Adrenal gland (tissue), 5 donors: ENCODE data around the gene PHETA1.

ENCODE experiments used
- CTCF ChIP-seq, 6 experiments: fragments of 450-650 bp in 4 of 6; fragments of 200-600 bp in 2 of 6; sonication (generic) in 1 of 6; IDR thresholded peaks; 1 replicate in 5 of 6; 2 replicates in 1 of 6; pipeline versions ENCODE4 v1.5.1 to v1.8.0; 2016 to 2021; ENCODE audit warnings: antibody characterized with exemption in 6 of 6, mild to moderate bottlenecking in 2 of 6, moderate library complexity in 1 of 6
- POLR2A ChIP-seq, 2 donors: fragments of 450-650 bp; IDR thresholded peaks; one replicate each; pipeline ENCODE4 v1.6.1; 2017; ENCODE audit warnings: antibody characterized with exemption in 2 of 2, mild to moderate bottlenecking in 2 of 2, moderate library complexity in 1 of 2
- donor health status: DM: no; HTN: no; CAD: no.

DNA sequence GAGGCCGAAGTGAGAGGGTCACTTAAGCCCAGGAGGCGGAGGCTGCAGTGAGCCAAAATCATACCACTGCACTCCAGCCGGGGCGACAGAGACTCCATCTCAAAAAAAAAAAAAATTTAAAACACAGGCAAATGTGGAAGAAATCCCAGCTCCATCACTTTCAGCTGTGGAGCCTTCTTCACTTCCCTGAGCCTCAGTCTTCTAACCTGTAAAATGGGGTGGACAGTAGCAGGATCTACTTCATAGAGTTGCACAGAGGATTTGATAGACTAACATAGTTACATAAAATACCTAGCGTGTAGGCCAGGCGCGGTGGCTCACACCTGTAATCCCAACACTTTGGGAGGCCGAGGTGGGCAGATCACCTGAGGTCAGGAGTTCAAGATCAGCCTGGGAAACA lies 26.5 kb downstream of the PHETA1 start:
- TF ChIP-seq CTCF (IDR thresholded peaks at IDR 0.05) (no peak), POLR2A (IDR thresholded peaks at IDR 0.05) (no peak)
